PFSK-1 (cell line): ENCODE data around the gene KRT71.

ENCODE experiments used
- POLR2AphosphoS5 ChIP-seq: IDR thresholded peaks from 2 replicates; pipeline ENCODE4 v1.6.1; 2012; ENCODE audit warnings: low read depth, mild to moderate bottlenecking, control low read depth, low read length, moderate library complexity
- TAF1 ChIP-seq: IDR thresholded peaks from 2 replicates; pipeline ENCODE4 v1.6.1; 2012; ENCODE audit warnings: low read length, control low read depth, borderline replicate concordance; ENCODE audit not compliant: insufficient read depth

DNA sequence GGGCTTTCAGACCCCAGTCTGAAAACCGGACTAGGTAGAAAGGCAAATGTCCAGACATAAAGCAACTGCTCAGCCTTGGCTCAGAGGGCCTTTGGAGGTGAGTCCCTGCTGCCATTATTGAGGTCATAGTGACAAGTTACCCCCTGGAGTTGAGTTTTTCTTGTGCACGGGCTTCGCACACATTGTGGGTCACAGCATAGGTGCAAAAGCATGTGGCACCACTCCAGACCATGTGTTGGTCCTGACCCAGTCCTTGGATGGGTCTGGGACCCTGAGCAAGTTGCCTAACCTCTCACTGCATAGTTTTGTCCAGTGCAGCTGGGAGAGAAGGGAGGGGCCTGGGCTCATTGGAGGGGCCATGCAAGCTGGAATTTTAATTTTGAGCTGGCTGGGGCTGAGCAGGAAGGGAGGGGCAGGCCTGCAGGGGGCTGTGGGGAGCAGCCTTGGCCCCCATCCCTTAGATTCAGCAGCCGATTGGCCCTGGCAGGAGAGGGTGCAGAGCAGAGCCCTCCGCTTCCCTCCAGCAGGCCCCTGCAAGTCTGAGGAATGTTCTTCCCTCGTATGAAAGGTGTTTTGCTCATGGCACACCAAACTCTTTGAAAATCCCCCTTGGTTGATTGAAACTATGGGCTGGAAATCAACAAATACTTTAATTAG, 28.6 kb downstream of the KRT71 start:
- TF ChIP-seq POLR2AphosphoS5 (no peak), TAF1 (no peak)
